SKM-1 (cell line): ENCODE measurements around the gene ABCD3.

Experiments
- DNase-seq: peaks from one replicate; lab custom pipeline; 2025; ENCODE audit not compliant: unreplicated experiment; lab: John Stamatoyannopoulos, UW

Gene ABCD3

GRCh38 chr1:94526152-94526980 is 108.2 kb downstream of the ABCD3 start:
- DNase-seq: no peak

GRCh38 chr1:94527447-94528031 is 109.3 kb downstream of the ABCD3 start:
- no peak for DNase-seq

- DNase-seq: no peak
Observed at GRCh38 chr1:94528299-94528698, 110.1 kb downstream of the ABCD3 start.

- DNase-seq: no peak
Observed at GRCh38 chr1:94528826-94529225, 110.6 kb downstream of the ABCD3 start.

GRCh38 chr1:94529416-94529815 is 111.2 kb downstream of the ABCD3 start:
- no peak for DNase-seq

- DNase-seq: no peak
Observed at GRCh38 chr1:94530373-94530878, 112.2 kb downstream of the ABCD3 start.

- no peak for DNase-seq
Observed at GRCh38 chr1:94531664-94532063, 113.5 kb downstream of the ABCD3 start.

GRCh38 chr1:94532077-94532476 is 113.9 kb downstream of the ABCD3 start:
- no peak for DNase-seq

- no peak for DNase-seq
Observed at GRCh38 chr1:94535095-94535494, 116.9 kb downstream of the ABCD3 start.

GRCh38 chr1:94535879-94536278 is 117.7 kb downstream of the ABCD3 start:
- no peak for DNase-seq

- no peak for DNase-seq
Observed at GRCh38 chr1:94537254-94537653, 119.1 kb downstream of the ABCD3 start.

GRCh38 chr1:94538243-94538827 is 120.1 kb downstream of the ABCD3 start:
- DNase-seq: no peak

GRCh38 chr1:94539496-94539895 is 121.3 kb downstream of the ABCD3 start:
- DNase-seq: no peak

GRCh38 chr1:94540440-94541245 is 122.5 kb downstream of the ABCD3 start:
- no peak for DNase-seq

GRCh38 chr1:94541246-94542087 is 123.3 kb downstream of the ABCD3 start, which contains the start of gene F3:
TSS of gene F3 (minus strand) at chr1:94541759. CDS start at chr1:94541636, 123 bp downstream.
- peak; percentile 42 for DNase-seq

- DNase-seq: no peak
Observed at GRCh38 chr1:94542088-94542870, 124.1 kb downstream of the ABCD3 start.

- DNase-seq: peak; percentile 23
Observed at GRCh38 chr1:94543001-94543400, 124.8 kb downstream of the ABCD3 start.

GRCh38 chr1:94543893-94544635 is 125.9 kb downstream of the ABCD3 start:
- DNase-seq: no peak
